Posterior cingulate gyrus (tissue), 11 donors: Measurements from ENCODE around the gene OCA2.
"Not testable (repeated sequence)": the region's sequence is repeated elsewhere in the genome, so short reads cannot be mapped to it uniquely, and the experiment has no call there.

Experiments used
- DNase-seq, 10 donors: peaks; one replicate each; pipeline versions ENCODE4 v3.0.0 to v3.0.0-alpha.2; 2020 to 2021; ENCODE audit warnings: mixed read lengths in 3 of 10
- intact Hi-C: fragments of 100-400 bp; cut with DNase I; formaldehyde crosslinking; loops from one replicate; pipeline ENCODE4 v1.15.1; 2023

Gene OCA2

DNA sequence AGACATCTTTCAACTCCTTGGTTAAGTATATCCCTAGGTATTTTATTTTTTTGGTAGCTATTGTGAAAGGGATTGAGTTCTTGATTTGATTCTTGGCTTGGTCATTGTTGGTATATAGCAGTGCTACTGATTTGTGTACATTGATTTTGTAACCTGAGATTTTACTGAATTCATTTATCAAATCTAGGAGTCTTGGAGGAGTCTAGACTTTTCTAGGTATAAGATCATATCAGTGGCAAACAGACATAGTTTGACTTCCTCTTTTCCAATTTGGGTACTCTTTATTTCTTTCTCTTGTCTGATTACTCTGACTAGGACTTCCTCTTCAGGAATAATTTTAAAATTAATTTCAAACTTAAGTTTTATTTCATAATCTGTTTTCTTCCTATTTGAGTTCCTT lies 125.2 kb downstream of the OCA2 start:
- no peak for DNase-seq
- intact Hi-C loops = no loop called here

DNA sequence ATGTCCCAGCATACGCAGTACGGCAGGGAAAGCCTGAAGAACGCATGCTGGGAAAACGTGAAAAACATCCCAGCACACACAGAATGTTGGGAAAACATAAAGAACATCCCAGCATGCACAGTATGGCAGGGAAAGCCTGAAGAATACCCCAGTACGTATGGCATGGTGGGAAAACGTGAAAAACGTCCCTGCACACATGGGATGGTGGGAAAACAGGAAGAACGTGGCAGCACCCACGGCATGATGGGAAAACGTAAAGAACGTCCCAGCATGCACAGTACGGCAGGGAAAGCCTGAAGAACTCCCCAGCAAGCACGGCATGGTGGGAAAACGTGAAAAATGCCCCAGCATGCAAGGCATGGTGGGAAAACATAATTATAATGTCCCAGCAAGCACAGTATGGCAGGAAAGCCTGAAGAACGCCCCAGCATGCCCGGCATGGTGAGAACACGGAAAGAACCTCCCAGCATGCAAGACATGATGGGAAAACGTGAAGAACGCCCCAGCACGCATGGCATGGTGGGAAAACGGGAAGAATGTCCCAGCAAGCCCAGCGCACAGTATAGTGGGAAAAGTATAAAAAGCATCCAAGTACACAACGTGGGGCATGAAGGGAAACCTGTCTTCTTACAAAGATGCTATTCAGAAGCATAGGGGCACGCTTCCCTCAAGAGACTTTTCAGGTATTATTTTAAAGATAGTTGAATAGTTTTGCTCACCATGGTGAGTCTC lies 128.3 kb downstream of the OCA2 start:
- intact Hi-C loops = no loop called here
- no peak for DNase-seq

DNA sequence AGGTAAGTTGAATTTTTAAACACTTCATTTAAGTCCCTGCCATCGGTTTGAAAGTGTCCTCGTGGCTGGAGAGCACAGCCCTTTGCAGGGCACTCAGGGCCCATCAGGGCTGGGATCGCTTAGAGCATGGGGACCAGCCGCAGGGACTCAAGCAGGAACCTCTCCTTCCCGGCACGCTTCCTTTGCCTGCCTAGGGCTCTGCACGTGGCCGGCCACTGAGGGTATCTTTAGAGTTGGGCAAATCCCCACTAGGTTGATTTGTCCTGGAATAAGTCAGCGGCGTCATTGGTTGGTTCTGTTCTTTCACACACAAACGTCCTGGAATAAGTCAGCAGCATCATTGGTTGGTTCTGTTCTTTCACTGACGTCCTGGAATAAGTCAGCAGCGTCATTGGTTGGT lies 131.6 kb downstream of the OCA2 start:
- intact Hi-C loops = no loop called here
- DNase-seq = no peak

DNA sequence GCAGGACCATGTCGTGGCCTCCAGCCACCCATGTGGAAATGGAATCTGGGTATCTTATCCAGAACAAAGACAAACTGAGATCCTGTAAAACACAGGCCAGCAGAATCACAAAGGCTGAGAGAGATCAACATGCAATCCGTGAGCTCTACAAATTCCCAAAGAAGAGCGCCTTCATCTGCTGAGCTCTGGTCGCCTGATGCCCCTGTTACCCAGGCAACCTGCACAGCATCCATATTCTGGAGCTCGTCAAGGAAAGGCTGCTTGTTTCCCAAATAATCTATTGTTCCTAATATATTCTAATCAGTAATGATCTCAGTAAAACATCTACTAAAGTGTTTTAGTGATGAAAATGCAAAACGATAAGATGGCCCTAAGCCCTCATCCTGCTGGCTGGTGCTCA lies 133.6 kb downstream of the OCA2 start:
- intact Hi-C loops = no loop called here

DNA sequence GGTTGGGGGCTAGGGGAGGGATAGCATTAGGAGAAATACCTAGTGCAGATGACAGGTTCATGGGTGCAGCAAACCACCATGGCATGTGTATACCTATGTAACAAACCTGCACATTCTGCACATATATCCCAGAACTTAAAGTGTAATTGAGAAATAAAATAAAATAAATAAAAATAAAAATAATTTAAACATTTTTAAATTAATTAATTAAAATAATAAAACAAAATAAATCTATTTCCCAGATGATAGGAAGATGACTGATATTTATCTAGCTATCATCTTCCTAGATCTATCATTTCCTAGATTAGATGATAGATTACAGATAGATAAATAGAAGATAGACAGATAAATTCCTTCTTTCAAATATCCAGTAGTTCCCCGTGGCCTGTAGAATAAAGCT lies 137.3 kb downstream of the OCA2 start:
- no peak for DNase-seq
- intact Hi-C loops = no loop called here

More for the DNA sequence above, 133.6 kb downstream of the OCA2 start:
- no peak for DNase-seq

DNA sequence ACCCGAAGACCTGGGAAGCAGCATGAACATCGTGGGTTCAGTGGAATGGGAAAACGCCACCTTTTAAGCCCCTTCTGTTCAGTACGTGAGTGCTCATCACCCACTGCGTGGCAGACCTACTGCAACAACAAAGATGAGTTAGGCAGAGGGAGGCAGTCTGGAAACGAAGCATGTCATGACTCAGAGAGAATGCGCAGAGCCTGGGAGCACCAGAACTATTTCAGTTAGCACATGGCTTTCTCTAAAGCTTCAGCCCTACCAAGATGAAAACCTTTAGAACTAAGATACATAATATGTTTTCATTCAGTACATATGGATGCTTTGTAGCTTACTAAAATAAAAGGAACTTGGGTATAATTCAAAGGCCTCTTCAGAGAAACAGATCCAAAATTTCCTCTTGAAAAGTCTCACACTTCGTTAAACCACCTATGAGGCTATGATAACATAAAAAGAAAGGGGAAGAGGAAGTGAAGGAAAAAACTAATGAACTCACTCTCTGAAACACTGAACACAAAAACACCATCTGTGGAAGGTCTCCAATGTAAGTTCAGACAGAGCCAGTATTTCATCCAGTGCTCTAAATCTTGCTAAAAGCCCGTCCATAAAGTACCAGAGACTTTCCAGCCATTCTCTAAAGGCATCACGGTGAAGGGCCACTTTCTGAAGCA lies 140.1 kb downstream of the OCA2 start:
- no peak for DNase-seq
- intact Hi-C loops = no loop called here

DNA sequence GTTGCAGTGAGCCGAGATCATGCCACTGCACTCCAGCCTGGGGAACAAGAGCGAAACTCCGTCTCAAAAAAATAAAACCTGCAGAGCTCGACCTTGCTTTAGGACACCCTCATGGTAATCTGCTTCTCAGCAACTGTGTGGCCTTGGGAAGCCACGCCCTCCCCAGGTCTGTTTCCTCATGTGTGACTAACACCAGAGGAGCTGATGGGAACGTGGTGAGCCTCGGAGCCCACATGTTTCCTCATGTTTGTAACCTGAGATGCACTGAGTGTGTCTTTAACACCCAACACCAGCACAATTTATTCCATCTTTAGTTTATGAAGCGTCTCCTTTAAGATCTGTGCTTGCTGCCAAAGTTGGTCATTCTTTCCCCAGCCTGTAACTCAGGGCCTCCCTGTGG lies 142.8 kb downstream of the OCA2 start:
- intact Hi-C loops = no loop called here
- no peak for DNase-seq

DNA sequence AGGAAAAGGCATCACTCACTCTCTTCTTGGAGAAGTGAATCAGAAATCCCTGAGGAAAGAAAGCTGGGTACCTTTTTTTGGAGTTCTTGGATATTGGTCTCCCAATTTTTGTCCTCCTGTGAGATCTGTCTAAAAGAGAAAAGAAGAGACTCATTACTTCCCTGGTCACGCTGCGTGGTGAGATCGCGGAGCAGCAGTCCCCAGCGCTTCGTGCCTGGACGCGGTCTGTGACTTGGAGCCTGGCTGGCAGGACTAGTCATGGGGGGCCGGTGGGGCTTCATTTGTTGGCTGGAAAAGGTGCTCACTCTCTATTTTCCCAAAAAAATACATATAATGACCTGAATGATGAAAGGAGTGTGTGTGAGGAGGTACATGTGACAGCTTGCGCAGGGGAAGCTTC lies 144.0 kb downstream of the OCA2 start:
- intact Hi-C loops = no loop called here

DNA sequence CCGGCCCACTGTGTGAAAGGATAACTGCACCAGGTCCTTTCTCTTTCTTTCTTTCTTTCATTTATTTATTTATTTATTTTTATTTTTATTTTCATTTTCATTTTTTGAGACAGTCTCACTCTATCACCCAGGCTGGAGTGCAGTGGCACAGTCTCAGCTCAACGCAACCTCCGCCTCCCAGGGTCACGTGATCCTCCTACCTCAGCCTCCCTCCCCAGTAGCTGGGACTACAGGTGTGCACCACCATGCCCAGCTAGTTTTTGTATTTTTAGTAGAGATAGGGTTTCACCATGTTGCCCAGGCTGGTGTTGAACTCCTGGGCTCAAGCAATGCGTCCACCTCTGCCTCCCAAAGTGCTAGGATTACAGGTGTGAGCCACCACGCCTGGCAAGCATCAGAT lies 146.5 kb downstream of the OCA2 start:
- intact Hi-C loops, DNase-seq: not testable (repeated sequence)

More for the DNA sequence above, 144.0 kb downstream of the OCA2 start:
- peak in 1 of 10 donors; percentile 64 for DNase-seq

DNA sequence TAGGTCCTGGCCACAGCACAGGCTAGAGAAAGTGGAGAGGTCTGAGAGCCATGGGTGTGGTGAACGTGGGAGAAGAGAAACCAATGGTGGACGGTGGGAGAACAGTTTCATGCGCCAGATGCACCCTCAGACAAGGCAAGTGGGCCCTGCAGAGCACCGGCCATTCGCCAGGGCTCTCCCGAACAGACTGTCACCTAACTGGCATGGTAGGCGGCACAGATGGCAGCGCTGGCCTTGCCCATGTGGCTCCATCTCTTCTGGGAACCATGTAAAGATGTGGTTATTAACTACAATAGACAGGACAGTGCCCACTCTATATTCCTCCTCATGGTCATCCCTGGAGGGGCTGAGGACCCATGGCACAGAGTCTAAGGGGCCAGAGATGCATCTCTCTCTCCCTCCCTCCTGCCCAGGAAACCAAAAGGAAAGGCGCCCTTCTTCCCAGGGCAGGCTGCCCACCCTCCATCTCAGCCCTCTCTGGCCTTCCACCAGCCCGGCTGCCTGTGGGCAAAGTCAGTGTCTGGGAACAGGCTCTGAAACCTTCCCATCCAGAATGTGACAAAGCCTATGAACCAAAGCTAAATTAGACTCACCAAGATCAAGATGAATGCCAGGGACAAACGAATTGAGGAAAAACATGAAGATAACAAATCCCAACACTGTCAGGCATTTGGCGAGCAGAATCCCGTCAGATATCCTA lies 147.8 kb downstream of the OCA2 start:
- intact Hi-C loops = no loop called here
- no peak for DNase-seq

DNA sequence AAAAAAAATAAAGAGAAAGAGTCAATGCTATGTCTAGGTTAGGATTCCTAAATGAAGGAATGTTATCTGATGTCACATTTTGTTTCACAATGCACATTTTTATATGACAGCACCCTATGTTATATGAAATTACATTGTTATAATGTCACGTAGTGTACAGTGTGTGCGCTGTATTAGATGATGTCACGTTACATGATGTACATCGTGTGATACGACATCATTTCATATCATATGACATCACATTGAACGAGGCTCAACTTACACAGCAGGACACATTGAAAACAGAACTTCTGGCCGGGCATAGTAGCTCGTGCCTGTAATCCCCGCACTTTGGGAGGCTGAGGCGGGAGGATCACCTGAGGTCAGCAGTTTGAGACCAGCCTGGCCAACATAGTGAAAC lies 150.0 kb downstream of the OCA2 start:
- no peak for DNase-seq
- intact Hi-C loops = no loop called here

DNA sequence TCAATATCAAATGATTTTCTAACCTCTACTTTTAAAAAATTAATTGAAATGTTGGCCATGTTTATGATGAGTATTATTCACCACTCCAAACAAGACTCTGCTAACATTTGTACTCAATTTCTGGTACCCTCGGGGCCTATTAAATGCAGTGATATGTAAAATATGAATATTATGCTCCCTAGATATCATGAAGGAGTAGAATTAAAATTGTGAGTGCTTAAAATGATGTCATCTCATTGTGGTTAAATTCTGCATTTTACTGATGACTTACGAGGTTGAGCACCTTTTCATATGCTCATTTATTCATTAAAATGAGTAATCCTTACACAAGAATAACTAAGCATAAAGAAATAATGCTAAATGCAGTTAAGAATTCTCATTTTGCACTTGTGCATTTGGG lies 159.9 kb downstream of the OCA2 start:
- intact Hi-C loops = no loop called here
- no peak for DNase-seq

DNA sequence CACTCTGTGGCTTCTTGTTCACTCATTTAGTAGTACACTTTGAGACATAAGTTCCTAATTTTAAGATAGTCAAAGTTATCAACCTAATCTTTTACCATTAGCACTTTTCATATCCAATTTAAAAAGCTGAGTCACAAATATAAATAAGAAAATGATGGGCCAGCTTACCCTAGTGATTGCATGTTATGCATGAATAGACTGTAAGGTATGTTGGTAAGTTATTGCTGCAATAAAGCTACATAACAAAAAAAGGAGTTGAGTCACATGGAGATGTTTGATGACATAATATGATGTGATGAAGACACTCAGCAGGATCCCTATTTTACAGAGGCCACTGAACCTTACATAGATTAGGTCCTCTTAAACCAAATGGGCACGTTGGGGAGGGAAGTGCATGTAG lies 161.3 kb downstream of the OCA2 start:
- no peak for DNase-seq
- intact Hi-C loops = no loop called here

DNA sequence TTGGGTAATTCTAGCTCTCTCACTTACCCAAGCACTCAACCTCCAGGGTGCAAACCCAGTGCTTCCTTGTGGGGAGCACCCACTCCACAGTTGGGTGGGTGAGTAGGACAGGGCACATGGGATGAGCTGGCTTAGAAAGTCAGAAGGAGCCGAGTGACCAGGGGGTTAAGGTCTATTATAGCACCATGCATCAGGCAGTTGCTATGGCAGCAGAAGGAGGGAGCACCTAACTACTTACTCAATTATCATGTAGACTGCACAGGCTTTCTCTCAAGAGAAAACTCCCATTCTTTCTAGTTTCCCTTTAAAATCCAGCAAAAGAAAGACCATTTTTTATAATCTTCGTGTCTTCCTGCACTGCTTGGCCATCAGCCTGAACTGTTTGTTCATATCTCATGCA lies 163.0 kb downstream of the OCA2 start:
- no peak for DNase-seq
- intact Hi-C loops = no loop called here

DNA sequence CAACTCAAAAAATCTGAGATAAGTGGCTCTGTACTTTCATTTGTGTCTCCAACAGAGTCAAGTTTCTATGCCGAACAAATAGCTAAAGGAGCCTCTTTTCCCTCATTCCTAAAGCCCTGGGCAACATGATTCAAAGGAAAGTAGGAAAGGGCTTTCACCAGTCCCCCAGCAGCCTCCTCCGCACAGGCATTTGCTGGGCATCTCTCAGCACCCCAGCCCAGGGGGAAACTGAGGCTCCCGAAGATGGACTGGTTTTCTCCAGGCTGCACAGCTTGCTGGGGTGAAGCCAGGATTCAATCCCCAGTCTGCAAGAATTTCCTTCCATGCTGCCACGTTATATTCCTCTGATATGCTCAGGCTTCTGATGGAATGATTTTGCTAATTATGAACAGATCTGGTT lies 163.8 kb downstream of the OCA2 start:
- intact Hi-C loops = no loop called here
- peak in 1 of 10 donors; percentile 51 for DNase-seq

DNA sequence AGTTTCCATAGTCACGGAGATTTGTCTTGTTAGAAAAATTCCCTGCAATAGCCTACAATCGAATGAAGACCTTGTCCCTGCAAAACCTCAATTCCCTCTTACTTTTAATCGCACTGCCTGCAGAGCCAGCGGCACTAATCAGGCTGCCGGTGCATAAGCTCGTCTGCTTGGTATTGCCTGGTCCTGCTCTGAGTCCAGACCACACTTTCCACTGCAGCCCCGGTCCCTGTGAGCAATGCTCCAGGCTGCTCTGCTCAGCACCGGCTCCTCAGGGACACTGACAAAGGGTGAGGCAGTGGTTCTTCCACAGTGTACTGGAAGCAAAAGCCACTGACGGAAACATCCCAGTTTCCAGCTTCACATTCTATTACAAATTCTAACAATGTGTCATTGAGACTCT lies 164.3 kb downstream of the OCA2 start:
- intact Hi-C loops = no loop called here
- DNase-seq = peak in 1 of 10 donors; percentile 64

DNA sequence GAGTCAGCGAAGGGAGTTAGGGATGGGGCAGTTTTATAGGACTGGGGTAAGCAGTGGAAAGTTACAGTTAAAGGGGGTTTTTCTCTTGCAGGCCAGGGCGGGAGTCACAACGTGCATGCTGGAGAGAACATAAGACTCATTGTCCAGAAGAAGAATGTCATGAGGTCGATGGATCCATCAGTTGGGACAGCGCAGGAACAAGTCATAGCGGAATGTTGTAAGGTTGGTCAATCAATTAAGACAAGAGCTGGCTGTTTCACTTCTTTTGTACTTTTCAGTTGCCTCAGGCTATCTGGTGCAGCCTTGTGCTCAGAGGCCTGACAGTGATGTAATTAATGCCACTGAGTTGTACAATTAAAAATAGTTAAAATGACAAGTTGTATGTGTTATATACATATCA lies 165.6 kb downstream of the OCA2 start:
- no peak for DNase-seq
- intact Hi-C loops = no loop called here

DNA sequence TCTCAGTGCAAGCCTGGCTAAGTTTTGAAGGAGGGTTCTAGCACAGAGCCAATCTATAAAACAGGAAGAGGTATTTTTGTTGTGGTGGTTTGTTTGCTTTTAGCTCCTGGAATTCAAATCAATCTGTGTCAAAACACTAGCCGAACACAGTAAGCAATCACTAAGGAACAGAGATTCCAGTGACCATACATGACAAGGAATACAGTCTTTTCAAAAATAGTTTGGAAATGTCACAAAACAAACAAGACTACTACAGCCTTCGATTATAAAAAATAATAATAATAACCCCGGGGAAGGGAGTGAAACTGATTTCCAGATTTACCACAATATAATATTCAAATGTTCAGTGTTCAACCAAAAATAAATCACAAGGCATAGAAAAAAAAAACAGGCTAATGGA lies 166.5 kb downstream of the OCA2 start:
- intact Hi-C loops = no loop called here
- no peak for DNase-seq

DNA sequence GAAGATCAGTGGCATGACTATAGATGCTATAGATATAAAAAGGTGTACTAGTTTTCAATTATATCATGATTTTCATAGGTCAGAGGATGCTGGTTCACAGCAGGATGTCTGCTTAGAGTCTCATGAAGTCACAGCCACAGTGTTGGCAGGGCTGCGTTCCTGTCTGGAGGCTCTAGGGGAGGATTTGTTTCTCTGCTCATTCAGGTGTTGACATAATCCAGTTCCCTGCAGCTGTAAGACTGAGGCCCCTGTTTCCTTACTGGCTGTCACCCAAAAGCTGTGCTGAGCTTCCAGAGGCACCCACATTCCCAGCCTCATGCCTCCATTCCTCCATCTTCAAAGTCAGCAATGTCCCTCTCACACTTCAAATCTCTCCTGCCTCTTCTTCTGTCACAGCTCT lies 170.7 kb downstream of the OCA2 start:
- intact Hi-C loops = loop anchor here (10.0 kb wide), 1 partner anchor 56 kb away; no protein-coding TSS in a partner anchor
- no peak for DNase-seq

DNA sequence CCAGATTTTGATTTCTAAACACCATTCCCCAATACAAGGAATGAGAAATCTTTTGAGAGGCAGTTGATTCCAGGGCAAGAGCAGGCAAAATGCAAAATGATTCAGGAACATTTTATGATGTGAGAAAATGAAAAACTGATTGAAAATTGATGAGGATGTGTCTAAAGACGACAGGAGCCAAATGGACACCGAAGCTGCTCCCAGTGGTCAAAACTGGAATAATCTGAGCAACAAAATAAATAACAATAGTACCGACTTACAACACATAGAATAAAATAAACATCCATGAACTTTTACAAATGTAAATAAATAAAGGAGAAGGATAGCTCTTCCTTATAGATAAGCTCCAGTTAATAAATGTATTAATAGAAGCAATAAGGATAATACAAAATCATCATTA lies 186.8 kb downstream of the OCA2 start:
- intact Hi-C loops = no loop called here

DNA sequence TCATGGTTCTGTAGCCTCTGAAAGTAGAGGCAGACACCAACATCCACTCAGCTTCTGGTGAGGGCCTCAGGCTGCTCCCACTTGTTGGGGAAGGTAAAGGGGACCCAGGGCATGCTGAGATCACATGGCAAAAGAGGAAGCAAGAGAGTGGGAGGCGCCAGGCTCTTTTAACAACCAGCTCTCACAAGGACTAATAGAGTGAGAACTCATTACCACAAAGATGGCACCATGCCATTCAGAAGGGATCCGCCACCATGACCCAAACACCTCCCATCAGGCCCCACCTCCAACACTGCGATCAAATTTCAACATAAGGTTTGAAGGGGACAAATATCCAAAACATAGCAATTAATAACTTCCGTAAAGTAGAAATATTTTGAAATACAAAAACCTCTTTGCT lies 192.3 kb downstream of the OCA2 start:
- DNase-seq = no peak
- intact Hi-C loops = no loop called here

More for the DNA sequence above, 186.8 kb downstream of the OCA2 start:
- DNase-seq = no peak

DNA sequence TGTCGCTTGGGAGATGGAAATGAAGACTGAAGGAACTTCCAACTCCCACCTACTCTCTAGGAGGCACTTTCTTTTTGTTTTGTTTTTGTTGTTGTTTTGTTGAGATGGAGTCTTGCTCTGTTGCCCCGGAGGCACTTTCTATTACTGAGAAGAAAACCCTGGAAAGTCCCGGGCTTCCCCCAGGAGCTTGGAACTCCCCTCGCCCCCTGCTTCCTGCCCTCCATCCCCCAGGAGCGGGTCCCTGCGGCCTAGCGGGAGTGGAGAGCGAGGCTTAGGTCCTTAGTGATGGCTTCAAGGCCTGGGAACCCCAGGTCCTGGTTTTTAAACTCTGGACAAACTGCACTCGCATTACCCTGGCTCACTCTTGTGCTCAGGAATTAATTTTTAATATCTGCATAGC lies 195.7 kb downstream of the OCA2 start:
- no peak for DNase-seq
- intact Hi-C loops = no loop called here
